Measurements from ENCODE around the gene SRGAP1.

GRCh38 chr12:64018524-64018923 lies 174.0 kb downstream of the SRGAP1 start:
- TF ChIP-seq CTCF (conservative IDR thresholded peaks at IDR 0.05; ENCODE audit: low read depth, low read length) = no peak
- no peak for TF ChIP-seq MAZ (IDR thresholded peaks at IDR 0.05; ENCODE audit: borderline replicate concordance, low read depth, low read length)
- no peak for TF ChIP-seq POLR2A (IDR thresholded peaks at IDR 0.05; ENCODE audit: low read depth, low read length)
- no peak for TF ChIP-seq CEBPB (IDR thresholded peaks at IDR 0.05; ENCODE audit: low read depth, low read length)
- TF ChIP-seq MAFK (IDR thresholded peaks at IDR 0.05; ENCODE audit: low read depth, low read length) = no peak
- TF ChIP-seq RCOR1 (IDR thresholded peaks at IDR 0.05; ENCODE audit: insufficient replicate concordance, low read length) = no peak
- no peak for TF ChIP-seq NFE2L2 (IDR thresholded peaks at IDR 0.05; ENCODE audit: low read depth, low read length)
- no peak for TF ChIP-seq CHD1 (IDR thresholded peaks at IDR 0.05; ENCODE audit: low read depth, low read length)
- TF ChIP-seq, protein P1, sequence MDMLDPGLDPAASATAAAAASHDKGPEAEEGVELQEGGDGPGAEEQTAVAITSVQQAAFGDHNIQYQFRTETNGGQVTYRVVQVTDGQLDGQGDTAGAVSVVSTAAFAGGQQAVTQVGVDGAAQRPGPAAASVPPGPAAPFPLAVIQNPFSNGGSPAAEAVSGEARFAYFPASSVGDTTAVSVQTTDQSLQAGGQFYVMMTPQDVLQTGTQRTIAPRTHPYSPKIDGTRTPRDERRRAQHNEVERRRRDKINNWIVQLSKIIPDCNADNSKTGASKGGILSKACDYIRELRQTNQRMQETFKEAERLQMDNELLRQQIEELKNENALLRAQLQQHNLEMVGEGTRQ (IDR thresholded peaks at IDR 0.05; ENCODE audit: low read depth, low read length) = no peak
